Fibroblast of villous mesenchyme (primary cell): ENCODE results near the gene TTLL1. TPM values are rescaled to one million over a fixed set of nuclear protein-coding genes. Genes with fewer than 3 reads are reported as not detected.

ENCODE experiments used
- DNase-seq: peaks from one replicate; pipeline ENCODE4 v3.0.0-alpha.2; 2010; ENCODE audit warnings: low read depth
- H3K4me3 ChIP-seq: 2 replicates; pipeline ENCODE4 v1.5.1; 2011; ENCODE audit warnings: low read depth, mild to moderate bottlenecking, low read length
- total RNA-seq: library from RNA; depleted of rRNA; stranded (reverse); fragments of >200 nt; gene quantifications from 2 replicates; pipeline ENCODE4 v1.2.3, GENCODE V29; 2012
- TF ChIP-seq, protein P1 (sequence below): IDR thresholded peaks from 2 replicates; pipeline ENCODE4 v1.5.1; 2012; ENCODE audit warnings: low read depth, mild to moderate bottlenecking, low read length; ENCODE audit not compliant: insufficient read depth

TTLL1 gene
- total RNA-seq, 1 donor = 8.2 TPM

DNA sequence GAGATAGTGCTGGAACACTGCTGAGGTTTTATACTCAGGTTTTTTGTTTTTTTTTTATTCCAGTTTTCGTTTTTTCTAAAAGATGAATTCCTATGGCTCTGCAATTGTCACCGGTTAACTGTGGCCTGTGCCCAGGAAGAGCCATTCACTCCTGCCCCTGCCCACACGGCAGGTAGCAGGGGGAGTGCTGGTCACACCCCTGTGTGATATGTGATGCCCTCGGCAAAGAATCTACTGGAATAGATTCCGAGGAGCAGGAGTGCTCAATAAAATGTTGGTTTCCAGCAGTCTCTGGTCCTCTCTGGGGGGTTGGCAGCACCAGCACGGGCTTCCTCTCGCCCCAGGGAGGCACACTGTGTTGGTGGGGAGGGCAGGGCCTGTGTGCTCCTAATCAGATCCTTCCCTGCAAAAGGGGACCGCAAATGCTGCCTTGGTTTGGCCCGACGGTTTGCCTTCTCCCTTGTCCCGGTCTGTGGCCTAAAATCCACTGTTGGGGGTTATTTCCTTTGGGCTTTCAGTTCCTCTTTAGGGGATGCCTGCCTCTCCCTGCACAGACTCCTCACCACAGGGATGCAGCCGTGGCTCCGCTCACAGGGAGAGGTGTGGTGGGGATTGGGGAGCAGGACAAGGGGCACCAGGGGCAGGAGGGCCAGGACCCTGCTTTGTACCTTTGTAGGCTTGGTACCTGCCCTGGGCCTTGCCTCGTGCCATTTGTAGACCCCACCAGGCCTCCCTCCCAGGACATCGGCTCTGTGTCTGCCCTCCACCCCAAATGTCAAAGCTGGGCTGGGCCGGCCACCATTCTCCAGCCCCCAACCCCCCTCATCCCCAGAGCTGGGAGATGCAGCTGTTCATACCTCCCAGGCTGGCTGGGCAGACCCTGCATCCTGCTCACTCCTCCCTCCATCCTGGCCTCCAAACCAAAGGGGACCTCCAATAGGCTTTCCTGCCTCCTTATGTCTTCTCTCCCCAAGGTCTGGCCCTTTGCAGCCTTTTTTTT lies 40.5 kb upstream of the TTLL1 start:
- no peak overlapping the region for H3K4me3 ChIP-seq
- TF ChIP-seq, protein P1, sequence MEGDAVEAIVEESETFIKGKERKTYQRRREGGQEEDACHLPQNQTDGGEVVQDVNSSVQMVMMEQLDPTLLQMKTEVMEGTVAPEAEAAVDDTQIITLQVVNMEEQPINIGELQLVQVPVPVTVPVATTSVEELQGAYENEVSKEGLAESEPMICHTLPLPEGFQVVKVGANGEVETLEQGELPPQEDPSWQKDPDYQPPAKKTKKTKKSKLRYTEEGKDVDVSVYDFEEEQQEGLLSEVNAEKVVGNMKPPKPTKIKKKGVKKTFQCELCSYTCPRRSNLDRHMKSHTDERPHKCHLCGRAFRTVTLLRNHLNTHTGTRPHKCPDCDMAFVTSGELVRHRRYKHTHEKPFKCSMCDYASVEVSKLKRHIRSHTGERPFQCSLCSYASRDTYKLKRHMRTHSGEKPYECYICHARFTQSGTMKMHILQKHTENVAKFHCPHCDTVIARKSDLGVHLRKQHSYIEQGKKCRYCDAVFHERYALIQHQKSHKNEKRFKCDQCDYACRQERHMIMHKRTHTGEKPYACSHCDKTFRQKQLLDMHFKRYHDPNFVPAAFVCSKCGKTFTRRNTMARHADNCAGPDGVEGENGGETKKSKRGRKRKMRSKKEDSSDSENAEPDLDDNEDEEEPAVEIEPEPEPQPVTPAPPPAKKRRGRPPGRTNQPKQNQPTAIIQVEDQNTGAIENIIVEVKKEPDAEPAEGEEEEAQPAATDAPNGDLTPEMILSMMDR = no peak
- no peak for DNase-seq

DNA sequence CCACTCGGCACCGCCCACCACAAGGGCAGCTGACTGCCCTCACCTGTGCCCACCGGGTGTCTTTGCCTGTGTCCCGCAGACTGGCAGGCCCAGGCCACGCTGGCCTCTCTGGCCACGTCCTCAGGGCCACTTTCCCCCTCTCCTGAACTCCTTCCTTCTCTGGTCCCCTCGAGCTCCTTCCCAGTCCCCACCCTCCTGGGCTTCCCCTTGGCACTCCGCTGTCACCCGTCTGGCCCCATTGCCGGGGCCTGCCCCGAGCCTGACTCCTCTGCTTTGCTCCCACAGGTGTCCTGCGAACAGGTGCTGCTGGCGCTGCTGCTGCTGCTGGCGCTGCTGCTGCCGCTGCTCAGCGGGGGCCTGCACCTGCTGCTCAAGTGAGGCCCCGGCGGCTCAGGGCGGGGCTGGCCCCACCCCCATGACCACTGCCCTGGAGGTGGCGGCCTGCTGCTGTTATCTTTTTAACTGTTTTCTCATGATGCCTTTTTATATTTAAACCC lies 39.8 kb upstream of the TTLL1 start:
- TF ChIP-seq, protein P1 = no peak
- no peak overlapping the region for H3K4me3 ChIP-seq
- no peak for DNase-seq

DNA sequence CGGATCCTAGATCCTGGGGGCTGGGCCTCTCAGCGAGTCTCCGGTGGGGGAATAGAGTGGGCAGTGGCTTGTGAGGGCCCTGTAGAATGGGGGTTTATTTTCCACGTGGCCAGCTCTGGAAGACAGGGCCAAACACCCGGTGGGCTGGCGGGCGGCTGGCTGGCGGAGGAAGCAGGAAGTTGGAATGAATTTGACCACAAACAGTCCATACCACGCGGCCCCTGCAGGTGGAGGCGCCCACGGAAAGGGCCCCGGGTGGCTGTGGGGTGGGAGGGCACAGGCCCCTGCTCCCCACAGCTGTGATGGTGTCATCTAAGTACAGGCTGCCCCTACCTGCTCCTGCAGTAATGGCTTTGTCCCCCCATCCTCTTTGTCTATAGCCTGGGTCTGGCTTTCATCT lies 38.9 kb upstream of the TTLL1 start:
- no peak overlapping the region for H3K4me3 ChIP-seq
- TF ChIP-seq, protein P1 = no peak
- DNase-seq = no peak

DNA sequence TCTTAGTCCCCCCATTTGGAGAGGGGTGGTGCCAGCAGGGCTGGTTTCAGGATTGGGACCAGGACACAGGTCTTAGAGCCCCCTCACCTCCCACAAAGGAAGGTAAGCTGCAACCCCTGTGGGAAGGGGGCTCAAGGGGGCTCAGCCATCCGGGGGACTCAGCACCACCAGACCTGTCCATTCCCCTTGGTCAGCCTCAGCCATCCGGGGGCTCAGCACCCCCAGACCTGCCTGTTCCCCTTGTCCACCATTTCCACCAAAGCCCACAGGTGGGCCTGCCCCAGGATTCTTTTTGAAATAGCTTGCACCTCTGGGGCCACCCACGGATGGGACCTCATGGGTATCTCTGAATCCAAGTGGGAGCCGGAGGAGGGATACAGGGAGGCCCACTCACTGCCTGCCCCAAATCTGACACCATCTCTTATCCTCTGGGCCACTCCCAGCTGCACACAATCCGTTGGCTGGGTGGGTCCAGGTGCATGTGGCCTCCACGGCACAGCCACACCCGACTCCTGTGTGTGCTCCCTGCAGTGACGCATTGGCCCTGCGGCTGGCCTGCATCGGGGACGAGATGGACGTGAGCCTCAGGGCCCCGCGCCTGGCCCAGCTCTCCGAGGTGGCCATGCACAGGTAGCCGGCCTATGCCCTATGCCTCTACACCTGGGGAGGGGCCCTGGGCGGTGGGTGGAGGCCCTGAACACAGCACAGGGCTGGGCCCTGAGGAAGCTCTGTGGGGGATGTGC lies 38.1 kb upstream of the TTLL1 start:
- H3K4me3 ChIP-seq = no peak overlapping the region
- TF ChIP-seq, protein P1 = no peak
- no peak for DNase-seq

DNA sequence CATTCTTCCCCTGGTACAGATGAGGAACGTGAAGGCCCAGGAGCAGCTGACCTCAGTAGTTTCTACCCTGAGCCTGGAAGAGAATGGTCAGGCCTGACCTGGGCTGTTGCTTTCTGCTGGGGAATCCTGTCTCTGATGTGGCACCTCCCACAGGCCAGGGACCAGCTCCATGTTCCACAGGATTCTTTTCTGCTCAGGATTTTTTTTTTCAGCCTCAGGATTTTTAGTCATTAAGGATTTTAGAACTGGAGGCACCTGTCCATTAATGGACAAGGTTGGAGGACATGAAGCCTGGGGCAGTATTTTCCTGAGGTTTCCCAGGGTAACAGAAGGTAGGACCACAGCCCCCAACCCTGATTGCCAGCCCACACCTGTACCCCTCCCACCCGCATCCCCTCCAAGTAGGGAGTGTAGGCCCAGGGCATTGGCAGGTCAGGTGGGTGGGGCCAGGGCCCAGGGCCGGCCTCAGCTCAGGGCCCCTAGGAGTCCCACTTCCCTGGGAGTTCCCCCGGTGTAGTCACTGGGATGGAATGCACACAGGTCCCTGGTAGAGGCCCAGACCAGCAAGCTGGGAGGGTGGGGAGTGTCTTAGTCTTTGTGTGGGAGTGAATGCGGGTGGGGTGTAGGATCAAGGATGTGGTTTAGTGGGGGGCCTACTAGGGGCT lies 37.4 kb upstream of the TTLL1 start:
- TF ChIP-seq, protein P1 = no peak
- DNase-seq = peak; percentile 62
- H3K4me3 ChIP-seq = no peak overlapping the region

DNA sequence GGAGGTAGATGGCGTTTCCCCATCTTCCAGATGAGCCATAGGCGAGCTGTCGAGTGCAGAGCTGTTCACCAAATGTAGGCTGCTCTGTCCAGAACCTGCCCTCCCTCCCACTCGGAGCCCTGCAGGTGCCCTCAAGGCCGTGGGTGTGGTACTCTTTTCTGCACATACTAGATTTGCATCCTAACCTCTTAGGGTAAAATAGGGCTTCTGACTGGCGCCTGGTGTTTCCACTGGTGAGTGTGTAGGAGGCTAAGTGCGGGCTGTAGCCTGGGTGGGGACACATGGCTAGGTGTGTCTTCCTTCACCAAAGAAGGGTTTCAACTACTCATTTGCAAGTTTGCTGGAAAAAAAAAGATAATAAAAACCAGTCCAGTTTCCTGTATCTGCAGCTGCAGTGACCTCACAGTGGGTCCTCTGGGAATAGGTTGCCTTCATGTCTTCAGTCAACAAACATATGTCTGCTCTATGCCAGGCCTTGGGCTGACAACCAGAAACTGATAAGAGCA lies 29.8 kb upstream of the TTLL1 start:
- TF ChIP-seq, protein P1 = no peak
- DNase-seq = peak; percentile 27
- H3K4me3 ChIP-seq = no peak overlapping the region
